IPS-15b (cell line): ENCODE measurements around the gene ADH1C.

Source experiments
- H3K27me3 ChIP-seq: one replicate; pipeline ENCODE4 v1.6.1; 2013; ENCODE audit warnings: low read length; ENCODE audit not compliant: control insufficient read depth, insufficient read depth
- H3K36me3 ChIP-seq: one replicate; pipeline ENCODE4 v1.6.1; 2013; ENCODE audit warnings: low read length; ENCODE audit not compliant: control insufficient read depth, insufficient read depth
- H3K4me1 ChIP-seq: one replicate; pipeline ENCODE4 v1.6.1; 2013; ENCODE audit warnings: mild to moderate bottlenecking, low read length; ENCODE audit not compliant: control insufficient read depth, insufficient read depth
- H3K4me3 ChIP-seq: one replicate; pipeline ENCODE4 v1.5.1; 2013; ENCODE audit warnings: low read depth, low read length
- H3K9ac ChIP-seq: one replicate; pipeline ENCODE4 v1.6.1; 2013; ENCODE audit warnings: low read depth, mild to moderate bottlenecking, low read length
- H3K9me3 ChIP-seq: one replicate; pipeline ENCODE4 v1.6.1; 2013; ENCODE audit warnings: mild to moderate bottlenecking, low read length; ENCODE audit not compliant: control insufficient read depth, insufficient read depth

Gene ADH1C

DNA sequence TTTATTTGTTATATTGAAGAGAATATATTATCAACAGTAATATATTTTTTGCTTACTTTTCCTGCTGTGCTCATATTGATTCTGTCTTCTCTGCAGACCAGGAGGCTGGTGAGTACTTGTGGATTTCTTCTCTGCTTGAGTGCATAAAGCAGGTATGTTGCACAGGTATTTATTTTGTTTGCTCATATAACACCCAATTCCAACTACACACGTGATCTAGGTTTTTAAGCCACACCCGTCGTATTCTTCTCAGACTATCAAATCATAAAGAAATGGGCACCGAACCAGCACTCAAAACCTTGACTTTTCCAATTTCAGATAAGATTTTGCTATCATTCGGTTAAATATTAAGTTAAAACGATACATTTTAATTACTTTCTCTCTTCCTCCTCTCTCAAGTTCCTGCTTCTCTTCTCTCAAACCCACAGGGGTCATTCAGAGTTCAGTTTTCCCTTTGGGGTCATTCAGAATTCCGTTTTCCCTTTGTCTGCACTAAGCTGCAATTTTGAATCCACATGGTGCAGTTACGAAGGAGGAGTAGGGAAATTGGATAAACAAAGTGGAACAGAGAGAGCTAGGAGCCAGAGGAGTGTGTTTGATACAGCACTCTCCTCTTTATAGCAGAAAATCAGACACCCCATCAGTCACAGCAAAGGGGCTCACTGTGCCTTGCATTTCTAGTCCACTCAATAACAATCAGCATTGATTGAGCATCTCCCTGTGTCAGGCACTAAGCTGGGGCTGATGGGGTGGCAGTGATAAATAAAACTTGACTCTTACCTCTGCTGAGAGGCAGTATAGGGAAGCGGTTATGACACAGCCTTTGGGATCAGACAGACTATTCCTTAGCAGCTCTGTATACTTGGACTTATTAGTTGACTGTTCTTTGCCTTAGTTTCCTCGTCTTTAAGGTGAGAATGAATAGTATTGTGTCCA lies at the start of gene ADH1C:
ADH1C (minus strand) TSS at position 145 of the 936 bp plus-strand sequence; CDS start at position 74, 71 bp downstream.
- H3K27me3 ChIP-seq = no peaks in the 10 kb centered on the region
- H3K9ac ChIP-seq = no peak within 1 kb of the TSS
- no peak within 1 kb of the TSS for H3K4me3 ChIP-seq
- no peaks in the 10 kb centered on the region for H3K9me3 ChIP-seq
- H3K36me3 ChIP-seq = no peaks in the 10 kb centered on the region
- no peaks in the 10 kb centered on the region for H3K4me1 ChIP-seq

DNA sequence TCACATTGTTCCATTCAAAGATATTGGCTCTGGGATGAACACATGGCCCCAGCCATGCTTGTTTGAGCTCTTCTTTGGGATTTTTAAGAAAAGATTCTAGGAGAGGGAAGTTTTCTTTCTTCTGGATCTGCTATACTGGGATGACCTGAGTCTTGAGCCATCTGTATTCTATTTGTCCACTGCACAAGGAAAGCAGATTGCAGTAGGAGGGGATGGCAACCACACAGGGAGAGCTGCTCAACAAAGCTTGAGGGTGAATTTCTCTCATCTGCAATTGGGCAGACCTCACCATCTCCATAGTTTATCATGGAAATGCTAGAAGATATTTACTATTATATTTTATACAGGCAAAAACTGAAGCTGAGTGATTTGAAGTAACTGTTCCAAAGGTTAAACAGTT lies 48.3 kb upstream of the ADH1C start:
- Histone ChIP-seq H3K9me3 (no peaks in the 10 kb centered on the region), H3K4me1 (no peaks in the 10 kb centered on the region), H3K36me3 (no peaks in the 10 kb centered on the region), H3K9ac (no peak overlapping the region), H3K4me3 (no peak overlapping the region), H3K27me3 (no peaks in the 10 kb centered on the region)

DNA sequence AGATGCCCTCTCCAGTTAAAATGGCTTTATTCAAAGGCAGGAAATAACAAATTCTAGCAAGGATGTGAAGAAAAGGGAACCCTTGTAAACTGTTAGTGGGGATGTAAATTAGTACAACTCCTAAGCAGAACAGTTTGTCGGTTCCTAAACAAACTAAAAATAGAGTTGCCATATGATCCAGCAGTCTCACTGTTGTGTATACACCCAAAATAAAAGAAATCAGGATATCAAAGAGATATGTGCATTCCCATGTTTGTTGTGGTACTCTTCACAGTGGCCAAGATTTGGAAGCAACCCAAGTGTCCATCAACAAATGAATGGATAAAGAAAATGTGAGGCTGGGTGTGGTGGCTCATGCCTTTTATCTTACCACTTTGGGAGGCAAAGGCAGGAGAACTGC lies 46.5 kb upstream of the ADH1C start:
- Histone ChIP-seq H3K36me3 (no peaks in the 10 kb centered on the region), H3K9me3 (no peaks in the 10 kb centered on the region), H3K9ac (no peak overlapping the region), H3K4me1 (no peaks in the 10 kb centered on the region), H3K27me3 (no peaks in the 10 kb centered on the region), H3K4me3 (no peak overlapping the region)

DNA sequence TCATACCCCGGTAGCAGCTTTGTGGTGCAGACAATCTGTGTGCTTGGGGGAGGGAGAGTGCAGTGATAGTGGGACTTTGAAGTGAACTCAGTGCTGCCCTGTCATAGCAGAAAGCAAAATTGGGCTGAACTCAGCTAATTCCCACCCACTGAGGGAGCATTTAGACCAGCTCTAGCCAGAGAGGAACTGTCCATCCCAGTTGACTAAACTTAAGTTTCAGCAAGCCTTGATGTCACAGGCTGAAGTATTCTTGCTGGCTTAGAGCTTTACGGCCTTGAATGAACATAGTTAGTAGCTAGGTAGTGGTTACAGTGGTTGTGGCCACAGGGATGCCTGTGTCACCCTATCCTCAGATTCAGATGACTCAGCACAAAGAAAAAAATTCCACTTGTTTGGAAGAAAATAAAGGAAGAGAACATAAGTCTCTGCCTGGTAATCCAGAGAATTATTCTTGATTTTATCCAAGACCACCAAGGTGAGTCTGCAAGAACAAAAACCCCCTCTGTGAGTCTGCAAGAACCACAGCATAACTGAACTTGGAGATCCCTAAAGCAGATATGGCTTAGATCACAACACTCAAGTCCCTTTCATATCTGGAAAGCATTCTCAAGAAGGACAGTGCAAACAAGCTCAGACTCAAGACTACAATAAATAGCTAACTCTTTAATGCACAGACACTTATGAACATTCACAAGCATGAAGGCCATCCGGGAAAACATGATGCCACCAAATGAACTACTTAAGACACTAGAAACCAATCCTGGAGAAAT lies 43.2 kb upstream of the ADH1C start:
- Histone ChIP-seq H3K4me3 (no peak overlapping the region), H3K9ac (no peak overlapping the region), H3K9me3 (no peaks in the 10 kb centered on the region), H3K27me3 (no peaks in the 10 kb centered on the region), H3K36me3 (no peaks in the 10 kb centered on the region), H3K4me1 (no peaks in the 10 kb centered on the region)

DNA sequence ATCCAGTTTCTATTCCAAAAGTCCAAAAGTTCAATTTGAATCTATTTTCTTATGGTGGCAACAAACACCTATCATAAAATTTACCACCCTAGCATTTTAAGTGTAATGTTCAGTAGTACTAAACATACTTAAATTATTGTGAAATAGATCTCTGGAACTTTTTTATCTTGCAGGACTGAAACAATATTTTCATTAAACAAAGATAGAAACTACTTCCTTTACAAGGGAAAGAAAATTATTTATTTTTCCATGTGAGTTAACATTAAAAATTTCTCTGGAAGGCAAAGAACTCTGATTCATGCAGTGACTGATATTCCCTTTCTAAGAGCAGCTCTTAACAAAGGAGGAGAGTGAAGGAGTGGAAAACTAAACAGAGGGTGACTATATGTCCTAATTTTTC lies 42.4 kb upstream of the ADH1C start:
- Histone ChIP-seq H3K4me3 (no peak overlapping the region), H3K27me3 (no peaks in the 10 kb centered on the region), H3K9ac (no peak overlapping the region), H3K4me1 (no peaks in the 10 kb centered on the region), H3K9me3 (no peaks in the 10 kb centered on the region), H3K36me3 (no peaks in the 10 kb centered on the region)

DNA sequence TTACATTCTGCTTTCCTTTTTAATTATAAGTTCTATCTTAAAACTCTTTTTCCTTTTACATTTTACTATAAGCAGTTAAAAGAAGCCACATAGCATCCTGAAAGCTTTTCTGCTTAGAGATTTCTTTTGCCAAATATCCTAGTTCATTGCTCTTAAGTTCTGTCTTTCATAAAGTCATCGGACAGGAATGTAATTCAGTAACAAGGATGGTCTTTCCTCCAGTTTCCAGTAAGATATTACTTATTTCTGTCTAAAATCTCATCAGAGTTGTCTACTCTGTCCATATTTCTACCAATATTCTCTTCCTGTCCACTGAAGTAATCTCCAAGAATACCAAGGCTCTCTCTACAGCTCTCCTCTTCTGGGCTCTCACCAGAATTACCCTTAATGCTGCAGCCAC lies 37.5 kb upstream of the ADH1C start:
- Histone ChIP-seq H3K4me3 (no peak overlapping the region), H3K9me3 (no peaks in the 10 kb centered on the region), H3K4me1 (no peaks in the 10 kb centered on the region), H3K9ac (no peak overlapping the region), H3K36me3 (no peaks in the 10 kb centered on the region), H3K27me3 (no peaks in the 10 kb centered on the region)

DNA sequence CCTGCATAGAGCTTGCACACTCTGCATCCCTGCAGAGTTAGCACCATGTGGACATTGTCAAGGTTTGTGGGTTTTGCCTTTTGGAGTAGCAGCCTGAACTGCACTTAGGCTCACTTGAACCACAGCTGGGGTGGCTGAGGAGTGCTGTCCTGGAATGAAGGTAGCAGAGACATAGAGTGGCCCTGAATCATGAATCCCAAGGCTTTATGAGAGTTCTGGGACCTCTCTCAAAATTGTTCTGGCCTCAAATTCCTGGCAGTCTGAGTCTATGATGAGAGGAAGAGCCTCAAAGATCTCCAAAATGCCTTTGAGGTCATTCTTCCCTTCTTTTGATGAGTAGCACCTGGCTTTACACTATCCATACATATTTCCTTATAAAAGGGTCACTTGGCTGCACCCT lies 37.1 kb upstream of the ADH1C start:
- no peak overlapping the region for H3K4me3 ChIP-seq
- H3K4me1 ChIP-seq = no peaks in the 10 kb centered on the region
- H3K27me3 ChIP-seq = no peaks in the 10 kb centered on the region
- no peaks in the 10 kb centered on the region for H3K36me3 ChIP-seq
- H3K9me3 ChIP-seq = no peaks in the 10 kb centered on the region
- no peak overlapping the region for H3K9ac ChIP-seq

DNA sequence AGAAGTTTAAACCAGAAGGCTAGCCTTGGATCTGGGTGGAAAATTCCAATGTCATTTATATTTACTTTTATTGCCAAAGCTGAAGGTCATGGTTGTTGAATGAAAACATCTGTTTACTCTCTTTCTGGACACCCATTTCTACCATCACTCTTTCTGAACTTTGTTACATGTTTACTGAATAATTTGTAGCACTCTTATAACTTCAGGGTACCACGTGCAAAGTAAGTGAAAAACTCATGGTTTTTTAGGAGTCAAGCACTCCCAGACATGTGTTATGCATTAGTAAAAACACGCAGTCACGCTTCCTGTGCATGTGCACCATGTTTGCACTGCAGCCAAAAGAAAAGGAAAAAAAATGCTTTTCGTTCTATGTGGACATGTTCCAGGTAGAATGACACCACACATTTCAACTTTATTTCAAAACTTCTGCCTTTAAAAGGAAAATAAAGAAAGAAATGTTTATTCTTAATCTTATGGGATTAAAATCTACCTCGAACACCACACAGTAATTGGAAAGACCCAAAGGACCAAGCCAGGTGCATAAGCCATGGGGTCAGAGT lies 31.4 kb upstream of the ADH1C start:
- Histone ChIP-seq H3K36me3 (no peaks in the 10 kb centered on the region), H3K4me1 (no peaks in the 10 kb centered on the region), H3K27me3 (no peaks in the 10 kb centered on the region), H3K9ac (no peak overlapping the region), H3K9me3 (no peaks in the 10 kb centered on the region), H3K4me3 (no peak overlapping the region)

DNA sequence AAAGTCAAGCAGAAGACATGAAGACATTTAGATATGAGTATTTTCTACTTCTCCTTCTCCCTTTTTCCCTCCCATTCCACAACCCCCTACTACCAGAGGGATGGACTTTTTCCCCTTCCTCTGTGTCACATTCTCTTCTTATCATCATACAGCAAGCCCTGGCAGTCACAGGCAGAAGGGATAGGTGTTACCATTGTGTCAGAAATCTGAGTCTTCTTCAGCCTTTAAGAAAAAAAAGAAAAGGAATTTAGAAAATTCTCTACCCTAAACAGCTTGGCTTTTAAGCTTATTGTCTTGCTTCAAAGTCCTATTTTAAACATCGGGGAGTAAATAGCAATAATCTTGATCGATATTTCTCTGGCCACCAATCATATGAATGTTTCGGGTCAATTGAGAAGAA lies 30.9 kb upstream of the ADH1C start:
- Histone ChIP-seq H3K36me3 (no peaks in the 10 kb centered on the region), H3K9ac (no peak overlapping the region), H3K4me3 (no peak overlapping the region), H3K27me3 (no peaks in the 10 kb centered on the region), H3K4me1 (no peaks in the 10 kb centered on the region), H3K9me3 (no peaks in the 10 kb centered on the region)

DNA sequence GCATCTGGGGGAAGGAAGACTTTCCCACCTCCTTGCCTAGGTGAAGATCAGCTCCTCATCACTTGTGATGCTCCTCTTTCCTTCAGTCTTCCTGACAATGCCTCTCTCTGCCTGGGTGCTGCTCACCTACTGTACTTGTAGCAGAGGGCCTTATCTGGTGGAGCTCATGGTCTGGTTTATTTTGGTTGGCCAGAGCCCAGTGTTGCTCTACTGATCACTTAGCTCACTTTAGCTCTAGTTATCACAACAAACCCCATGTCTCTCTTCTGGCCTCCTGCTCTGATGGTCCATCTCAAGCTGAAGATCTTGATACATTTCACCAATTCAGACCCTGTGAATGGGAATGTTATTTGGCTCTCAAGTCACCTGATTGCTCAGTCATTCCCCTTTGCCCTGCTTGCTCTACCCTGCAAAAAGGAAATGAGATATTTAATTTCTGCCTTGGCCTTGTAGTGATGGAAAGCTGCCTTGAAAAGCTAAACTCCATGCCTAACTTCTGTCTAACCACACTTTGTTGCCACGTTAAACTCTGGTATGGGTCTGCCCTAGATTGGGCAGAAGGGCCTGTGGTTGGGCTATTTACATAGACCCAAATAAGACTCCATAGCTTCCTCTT lies 30.3 kb upstream of the ADH1C start:
- Histone ChIP-seq H3K36me3 (no peaks in the 10 kb centered on the region), H3K4me3 (no peak overlapping the region), H3K9ac (no peak overlapping the region), H3K9me3 (no peaks in the 10 kb centered on the region), H3K4me1 (no peaks in the 10 kb centered on the region), H3K27me3 (no peaks in the 10 kb centered on the region)

DNA sequence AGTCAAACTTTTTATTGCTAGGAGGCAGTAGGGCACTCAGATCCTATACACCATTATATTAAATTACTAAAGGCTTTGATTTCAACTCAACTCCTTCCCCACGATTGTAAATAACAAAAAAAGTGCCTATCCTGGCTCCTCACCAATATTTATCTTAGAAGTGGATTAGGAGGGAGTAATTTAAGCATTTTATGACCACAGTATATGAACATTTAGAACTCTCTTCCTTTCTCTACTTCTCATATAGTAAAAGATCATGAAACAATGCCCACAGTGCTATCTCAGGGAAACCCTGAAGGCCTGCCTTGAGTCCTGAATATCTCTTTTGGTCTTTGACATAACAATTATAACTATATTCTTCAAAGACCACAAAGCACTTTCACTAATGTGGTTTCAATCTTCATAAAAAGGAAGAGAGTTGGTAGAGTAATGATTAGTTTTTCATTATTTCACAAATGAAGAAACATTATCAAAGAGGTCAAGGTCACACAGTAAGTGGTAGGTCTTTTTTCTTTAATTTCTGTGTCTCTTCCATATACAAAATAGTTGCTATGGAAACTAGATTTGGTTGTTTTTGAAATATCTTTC lies 29.1 kb upstream of the ADH1C start:
- Histone ChIP-seq H3K27me3 (no peaks in the 10 kb centered on the region), H3K9me3 (no peaks in the 10 kb centered on the region), H3K36me3 (no peaks in the 10 kb centered on the region), H3K4me1 (no peaks in the 10 kb centered on the region), H3K4me3 (no peak overlapping the region), H3K9ac (no peak overlapping the region)
